Astrocyte (in vitro differentiated cells and primary cell): ENCODE measurements around the gene SAYSD1. TPM values are rescaled to one million over a fixed set of nuclear protein-coding genes. Genes with fewer than 3 reads are reported as not detected.

Experiments used
- DNase-seq: peaks from one replicate; pipeline ENCODE4 v3.0.0-alpha.2; 2010; ENCODE audit warnings: low read depth
- FAIRE-seq: peaks from 2 replicates; lab custom pipeline; 2011; peaks lifted over from hg19 to GRCh38; lab: Jason Lieb, UNC
- H2AFZ ChIP-seq: 2 replicates; pipeline ENCODE4 v1.6.0; 2012; ENCODE audit warnings: low read depth, low read length, inconsistent platforms
- H3K27ac ChIP-seq: 2 replicates; pipeline ENCODE4 v1.5.1; 2011; ENCODE audit warnings: low read depth, low read length, inconsistent platforms
- H3K27me3 ChIP-seq: 2 replicates; pipeline ENCODE4 v1.6.0; 2011; ENCODE audit warnings: low read length, inconsistent platforms; ENCODE audit not compliant: insufficient read depth
- H3K36me3 ChIP-seq: 2 replicates; pipeline ENCODE4 v1.5.1; 2011; ENCODE audit warnings: low read length, inconsistent platforms; ENCODE audit not compliant: insufficient read depth
- H3K4me1 ChIP-seq: 2 replicates; pipeline ENCODE4 v1.5.1; 2011; ENCODE audit warnings: low read length, inconsistent platforms; ENCODE audit not compliant: insufficient read depth
- H3K4me2 ChIP-seq: 2 replicates; pipeline ENCODE4 v1.6.0; 2012; ENCODE audit warnings: low read length, inconsistent platforms
- H3K4me3 ChIP-seq: 2 replicates; pipeline ENCODE4 v1.5.1; 2011; ENCODE audit warnings: low read depth, mild to moderate bottlenecking, low read length, inconsistent platforms; ENCODE audit not compliant: insufficient read depth
- H3K79me2 ChIP-seq: 2 replicates; pipeline ENCODE4 v1.6.0; 2012; ENCODE audit warnings: mild to moderate bottlenecking, low read length, inconsistent platforms; ENCODE audit not compliant: insufficient read depth
- H3K9ac ChIP-seq: 2 replicates; pipeline ENCODE4 v1.6.0; 2012; ENCODE audit warnings: mild to moderate bottlenecking, low read length, inconsistent platforms
- H3K9me3 ChIP-seq: 2 replicates; pipeline ENCODE4 v1.5.1; 2012; ENCODE audit warnings: low read depth, mild to moderate bottlenecking, low read length, inconsistent platforms; ENCODE audit not compliant: insufficient read depth
- H4K20me1 ChIP-seq: 2 replicates; pipeline ENCODE4 v1.6.0; 2012; ENCODE audit warnings: low read length, inconsistent platforms; ENCODE audit not compliant: insufficient read depth
- H3K27ac Mint-ChIP-seq: one replicate; pipeline ENCODE4 v1.8.0; 2021; ENCODE audit warnings: mild to moderate bottlenecking, mixed read lengths; ENCODE audit not compliant: unreplicated experiment
- H3K27me3 Mint-ChIP-seq: one replicate; pipeline ENCODE4 v1.8.0; 2021; ENCODE audit warnings: low read depth, mixed read lengths; ENCODE audit not compliant: unreplicated experiment
- H3K36me3 Mint-ChIP-seq: one replicate; pipeline ENCODE4 v1.8.0; 2021; ENCODE audit warnings: low read depth, mixed read lengths; ENCODE audit not compliant: unreplicated experiment
- H3K4me1 Mint-ChIP-seq: one replicate; pipeline ENCODE4 v1.8.0; 2021; ENCODE audit warnings: low read depth, mixed read lengths; ENCODE audit not compliant: unreplicated experiment
- H3K4me3 Mint-ChIP-seq: one replicate; pipeline ENCODE4 v1.8.0; 2021; ENCODE audit warnings: mild to moderate bottlenecking, moderate library complexity, mixed read lengths; ENCODE audit not compliant: unreplicated experiment
- H3K9me3 Mint-ChIP-seq: one replicate; pipeline ENCODE4 v1.8.0; 2021; ENCODE audit warnings: mild to moderate bottlenecking, mixed read lengths; ENCODE audit not compliant: unreplicated experiment
- CTCF ChIP-seq: IDR thresholded peaks from 2 replicates; pipeline ENCODE4 v1.5.1; 2011; ENCODE audit warnings: low read depth, mild to moderate bottlenecking, inconsistent platforms, low read length, moderate library complexity; ENCODE audit not compliant: insufficient read depth
- EZH2 ChIP-seq: IDR thresholded peaks from 2 replicates; pipeline ENCODE4 v1.6.1; 2012; ENCODE audit warnings: mild to moderate bottlenecking, low read length, inconsistent platforms; ENCODE audit not compliant: insufficient read depth
- total RNA-seq: library from RNA; stranded (reverse); gene quantifications from 2 replicates; pipeline ENCODE4 v1.2.1, GENCODE V29; 2021

SAYSD1 gene
- total RNA-seq, 1 donor from 2014 or later: 9.4 TPM

GRCh38 chr6:39086294-39086693 lies 28.7 kb downstream of the SAYSD1 start:
- Histone ChIP-seq H3K27ac (no peak overlapping the region), H3K9me3 (no peaks in the 10 kb centered on the region), H3K4me3 (no peak overlapping the region), H3K36me3 (no peaks in the 10 kb centered on the region), H3K4me2 (no peak overlapping the region), H4K20me1 (no peaks in the 10 kb centered on the region), H2AFZ (no peak overlapping the region), H3K4me1 (no peaks in the 10 kb centered on the region), H3K79me2 (no peaks in the 10 kb centered on the region), H3K9ac (no peak overlapping the region), H3K27me3 (peaks cover 8% of the 10 kb centered on the region)
- no peak for TF ChIP-seq EZH2
- no peak for TF ChIP-seq CTCF
- no peak overlapping the region for H3K27ac Mint-ChIP-seq
- FAIRE-seq (no peak), DNase-seq (no peak)
- H3K27me3 Mint-ChIP-seq: peaks cover 67% of the 10 kb centered on the region
- H3K4me1 Mint-ChIP-seq: no peaks in the 10 kb centered on the region
- peaks cover 4% of the 10 kb centered on the region for H3K9me3 Mint-ChIP-seq
- H3K36me3 Mint-ChIP-seq: no peaks in the 10 kb centered on the region
- no peak overlapping the region for H3K4me3 Mint-ChIP-seq

DNA sequence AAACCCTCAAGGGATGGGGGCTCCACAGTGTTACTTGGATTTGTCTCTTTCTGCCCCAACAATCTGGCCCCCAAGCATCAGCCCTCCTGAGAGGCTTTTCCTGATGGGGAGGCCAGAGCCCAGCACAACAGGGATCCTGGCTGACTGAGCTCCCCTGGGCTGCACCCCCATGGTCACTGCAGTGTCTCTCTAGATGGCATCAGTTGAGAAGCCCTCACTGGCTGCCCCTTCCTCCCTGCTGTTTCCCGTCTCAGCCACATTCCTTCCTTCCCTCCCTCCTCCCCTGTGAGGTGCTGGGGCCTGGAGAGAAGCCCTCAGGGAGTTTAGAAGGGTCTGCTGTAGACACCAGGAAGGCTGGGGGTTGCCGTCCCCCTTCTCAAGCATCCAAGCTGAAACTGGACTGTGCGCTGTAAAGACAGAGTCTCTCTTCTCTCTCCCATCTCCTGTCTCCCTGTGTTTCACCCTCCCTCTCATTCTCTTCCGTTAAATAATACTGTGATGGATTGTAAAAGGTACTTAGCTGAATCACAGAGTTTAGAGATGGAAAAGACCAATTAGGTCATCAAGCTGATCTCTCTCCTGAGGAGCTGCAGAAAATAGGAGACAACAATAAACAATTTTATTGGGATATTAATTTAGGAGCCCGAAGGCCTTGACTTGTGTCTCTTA lies 29.7 kb downstream of the SAYSD1 start:
- Histone ChIP-seq H3K27ac (no peak overlapping the region), H3K79me2 (no peaks in the 10 kb centered on the region), H3K9ac (no peak overlapping the region), H3K36me3 (no peaks in the 10 kb centered on the region), H3K4me3 (no peak overlapping the region), H3K27me3 (no peaks in the 10 kb centered on the region), H3K4me2 (no peak overlapping the region), H3K9me3 (no peaks in the 10 kb centered on the region), H4K20me1 (no peaks in the 10 kb centered on the region), H2AFZ (no peak overlapping the region), H3K4me1 (no peaks in the 10 kb centered on the region)
- peaks cover 4% of the 10 kb centered on the region for H3K9me3 Mint-ChIP-seq
- no peak overlapping the region for H3K27ac Mint-ChIP-seq
- peaks cover 70% of the 10 kb centered on the region for H3K27me3 Mint-ChIP-seq
- TF ChIP-seq EZH2: no peak
- TF ChIP-seq CTCF: no peak
- no peak overlapping the region for H3K4me3 Mint-ChIP-seq
- no peak for FAIRE-seq
- H3K4me1 Mint-ChIP-seq: no peaks in the 10 kb centered on the region
- no peak for DNase-seq
- H3K36me3 Mint-ChIP-seq: no peaks in the 10 kb centered on the region

GRCh38 chr6:39084506-39084905 lies 30.5 kb downstream of the SAYSD1 start:
- Histone ChIP-seq H3K27ac (no peak overlapping the region), H2AFZ (no peak overlapping the region), H3K27me3 (no peaks in the 10 kb centered on the region), H3K4me3 (no peak overlapping the region), H4K20me1 (no peaks in the 10 kb centered on the region), H3K9me3 (no peaks in the 10 kb centered on the region), H3K4me2 (no peak overlapping the region), H3K9ac (no peak overlapping the region), H3K36me3 (no peaks in the 10 kb centered on the region), H3K4me1 (no peaks in the 10 kb centered on the region), H3K79me2 (no peaks in the 10 kb centered on the region)
- H3K4me3 Mint-ChIP-seq: no peak overlapping the region
- TF ChIP-seq CTCF (no peak), EZH2 (no peak)
- H3K4me1 Mint-ChIP-seq: no peaks in the 10 kb centered on the region
- H3K27ac Mint-ChIP-seq: no peak overlapping the region
- no peaks in the 10 kb centered on the region for H3K36me3 Mint-ChIP-seq
- H3K27me3 Mint-ChIP-seq: peaks cover 72% of the 10 kb centered on the region
- peaks cover 4% of the 10 kb centered on the region for H3K9me3 Mint-ChIP-seq
- DNase-seq (no peak), FAIRE-seq (no peak)
